Adrenal gland (tissue), 5 donors: ENCODE results near the gene GGT6.

ENCODE experiments used
- POLR2A ChIP-seq, 2 donors: fragments of 450-650 bp; IDR thresholded peaks; one replicate each; pipeline ENCODE4 v1.6.1; 2017; ENCODE audit warnings: antibody characterized with exemption in 2 of 2, mild to moderate bottlenecking in 2 of 2, moderate library complexity in 1 of 2
- TF ChIP-seq, protein P1 (sequence below), 6 experiments: fragments of 450-650 bp in 4 of 6; fragments of 200-600 bp in 2 of 6; sonication (generic) in 1 of 6; IDR thresholded peaks; 1 replicate in 5 of 6; 2 replicates in 1 of 6; pipeline versions ENCODE4 v1.5.1 to v1.8.0; 2016 to 2021; ENCODE audit warnings: antibody characterized with exemption in 6 of 6, mild to moderate bottlenecking in 2 of 6, moderate library complexity in 1 of 6
- donor health status: DM: no; HTN: no; CAD: no.

DNA sequence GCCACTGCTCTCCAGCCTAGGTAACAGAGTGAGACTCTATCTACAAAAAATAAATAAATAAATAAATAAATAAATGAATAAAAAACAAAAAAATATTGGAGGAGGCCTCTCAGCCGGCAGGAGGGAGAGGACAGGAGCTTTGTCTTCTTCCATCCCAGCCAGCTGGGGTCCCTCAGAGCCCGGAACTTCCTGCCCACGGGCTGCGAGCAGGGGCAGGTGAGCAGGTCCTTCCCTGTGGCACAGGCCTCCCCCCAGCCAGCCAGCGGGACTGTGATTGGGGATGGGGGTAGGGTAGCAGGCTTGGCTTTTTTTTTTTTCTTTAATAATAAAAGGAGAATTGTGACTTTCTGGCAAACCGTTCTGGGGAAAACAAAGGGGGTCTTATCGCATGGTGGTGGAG lies 34.0 kb upstream of the GGT6 start:
- TF ChIP-seq, protein P1, sequence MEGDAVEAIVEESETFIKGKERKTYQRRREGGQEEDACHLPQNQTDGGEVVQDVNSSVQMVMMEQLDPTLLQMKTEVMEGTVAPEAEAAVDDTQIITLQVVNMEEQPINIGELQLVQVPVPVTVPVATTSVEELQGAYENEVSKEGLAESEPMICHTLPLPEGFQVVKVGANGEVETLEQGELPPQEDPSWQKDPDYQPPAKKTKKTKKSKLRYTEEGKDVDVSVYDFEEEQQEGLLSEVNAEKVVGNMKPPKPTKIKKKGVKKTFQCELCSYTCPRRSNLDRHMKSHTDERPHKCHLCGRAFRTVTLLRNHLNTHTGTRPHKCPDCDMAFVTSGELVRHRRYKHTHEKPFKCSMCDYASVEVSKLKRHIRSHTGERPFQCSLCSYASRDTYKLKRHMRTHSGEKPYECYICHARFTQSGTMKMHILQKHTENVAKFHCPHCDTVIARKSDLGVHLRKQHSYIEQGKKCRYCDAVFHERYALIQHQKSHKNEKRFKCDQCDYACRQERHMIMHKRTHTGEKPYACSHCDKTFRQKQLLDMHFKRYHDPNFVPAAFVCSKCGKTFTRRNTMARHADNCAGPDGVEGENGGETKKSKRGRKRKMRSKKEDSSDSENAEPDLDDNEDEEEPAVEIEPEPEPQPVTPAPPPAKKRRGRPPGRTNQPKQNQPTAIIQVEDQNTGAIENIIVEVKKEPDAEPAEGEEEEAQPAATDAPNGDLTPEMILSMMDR (IDR thresholded peaks at IDR 0.05) = no peak
- TF ChIP-seq POLR2A (IDR thresholded peaks at IDR 0.05) = no peak
